ENCODE data around the gene CCDC142.

Gene CCDC142

DNA sequence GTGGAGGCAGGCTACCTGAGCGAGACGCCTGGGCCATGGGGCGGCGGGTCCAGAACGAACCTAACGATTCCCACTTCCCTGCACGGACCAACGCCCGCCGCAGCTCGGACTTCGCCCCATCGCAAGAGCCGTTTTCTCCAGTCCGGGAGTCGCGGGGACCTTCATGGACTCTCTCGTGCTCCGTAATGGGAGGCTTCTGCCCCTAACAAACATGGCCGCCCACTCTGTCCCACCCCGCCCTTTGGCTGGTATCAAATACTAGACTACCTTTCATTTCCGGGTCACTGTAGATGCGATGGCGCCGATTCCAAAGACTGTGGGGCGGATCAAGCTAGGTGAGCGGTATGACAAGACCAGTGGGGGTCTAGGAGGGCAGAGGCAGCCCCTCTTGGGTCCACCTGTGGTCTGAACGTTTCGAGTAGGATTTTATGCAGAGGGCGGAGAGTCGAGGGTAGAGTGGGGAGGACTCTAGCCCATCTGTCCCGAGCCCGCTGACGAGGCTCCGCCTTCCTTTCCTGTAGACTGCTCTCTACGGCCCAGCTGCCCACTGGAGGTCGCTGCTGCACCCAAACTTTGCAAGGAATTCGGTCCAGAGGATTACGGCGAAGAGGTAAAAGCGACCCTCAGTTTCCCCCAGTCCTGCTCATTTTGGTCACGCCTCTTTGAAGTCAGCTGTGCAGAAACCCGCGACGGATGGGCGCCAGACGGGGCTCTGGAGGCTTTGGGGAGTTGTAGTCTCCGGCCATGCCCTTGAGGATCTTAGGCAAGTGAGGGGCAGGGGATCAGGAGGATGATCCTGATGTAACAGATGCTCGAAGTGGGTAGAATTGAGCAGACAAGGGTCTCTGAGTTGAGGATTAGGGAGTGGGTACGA lies at the start of gene CCDC142, which contains the start of gene TTC31:
CCDC142 (minus strand) TSS at position 198 of the 874 bp plus-strand sequence; CDS start at position 37, 161 bp downstream.
TTC31 (plus strand) TSS at position 281 of the 874 bp plus-strand sequence; CDS start at position 296, 15 bp downstream.
- peak within 1 kb of the TSS; percentile 86 to 96 for H3K27ac ChIP-seq
- H3K4me3 ChIP-seq: peak within 1 kb of the TSS; percentile 80
- TF ChIP-seq, protein P1, sequence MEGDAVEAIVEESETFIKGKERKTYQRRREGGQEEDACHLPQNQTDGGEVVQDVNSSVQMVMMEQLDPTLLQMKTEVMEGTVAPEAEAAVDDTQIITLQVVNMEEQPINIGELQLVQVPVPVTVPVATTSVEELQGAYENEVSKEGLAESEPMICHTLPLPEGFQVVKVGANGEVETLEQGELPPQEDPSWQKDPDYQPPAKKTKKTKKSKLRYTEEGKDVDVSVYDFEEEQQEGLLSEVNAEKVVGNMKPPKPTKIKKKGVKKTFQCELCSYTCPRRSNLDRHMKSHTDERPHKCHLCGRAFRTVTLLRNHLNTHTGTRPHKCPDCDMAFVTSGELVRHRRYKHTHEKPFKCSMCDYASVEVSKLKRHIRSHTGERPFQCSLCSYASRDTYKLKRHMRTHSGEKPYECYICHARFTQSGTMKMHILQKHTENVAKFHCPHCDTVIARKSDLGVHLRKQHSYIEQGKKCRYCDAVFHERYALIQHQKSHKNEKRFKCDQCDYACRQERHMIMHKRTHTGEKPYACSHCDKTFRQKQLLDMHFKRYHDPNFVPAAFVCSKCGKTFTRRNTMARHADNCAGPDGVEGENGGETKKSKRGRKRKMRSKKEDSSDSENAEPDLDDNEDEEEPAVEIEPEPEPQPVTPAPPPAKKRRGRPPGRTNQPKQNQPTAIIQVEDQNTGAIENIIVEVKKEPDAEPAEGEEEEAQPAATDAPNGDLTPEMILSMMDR (IDR thresholded peaks at IDR 0.05): peak; percentile 77
- DNase-seq (ENCODE audit: low spot score): peak; percentile 97

DNA sequence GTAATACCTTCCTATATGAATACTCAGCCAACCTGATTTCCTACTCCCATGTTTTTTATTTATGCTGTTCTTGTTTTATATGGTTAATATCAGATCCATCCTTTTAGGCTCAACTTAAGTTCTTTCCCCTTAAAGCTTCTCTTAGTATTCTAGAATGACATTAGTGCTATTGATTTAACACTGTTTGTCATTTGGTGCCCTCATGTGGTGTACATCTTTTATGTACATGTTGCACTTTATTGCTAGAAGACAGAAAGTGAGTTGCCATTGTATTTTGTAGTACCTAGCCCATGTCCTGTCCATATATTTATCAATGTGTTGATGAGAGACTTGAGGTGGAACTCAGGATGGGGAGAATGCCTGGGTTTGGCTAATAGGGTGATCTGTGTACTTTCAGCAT lies 49.4 kb upstream of the CCDC142 start:
- no peak overlapping the region for H3K27ac ChIP-seq
- H3K4me3 ChIP-seq: no peak overlapping the region
- no peak for DNase-seq (ENCODE audit: low spot score)

GRCh38 chr2:74531666-74532065 lies 48.9 kb upstream of the CCDC142 start:
- DNase-seq (ENCODE audit: low spot score): no peak
- TF ChIP-seq, protein P1 (IDR thresholded peaks at IDR 0.05): no peak
- Histone ChIP-seq H3K27ac (peak overlapping the region in 1 of 2 donors; percentile 24), H3K4me3 (no peak overlapping the region)

More for the DNA sequence above, 49.4 kb upstream of the CCDC142 start:
- TF ChIP-seq, protein P1 (IDR thresholded peaks at IDR 0.05): no peak

DNA sequence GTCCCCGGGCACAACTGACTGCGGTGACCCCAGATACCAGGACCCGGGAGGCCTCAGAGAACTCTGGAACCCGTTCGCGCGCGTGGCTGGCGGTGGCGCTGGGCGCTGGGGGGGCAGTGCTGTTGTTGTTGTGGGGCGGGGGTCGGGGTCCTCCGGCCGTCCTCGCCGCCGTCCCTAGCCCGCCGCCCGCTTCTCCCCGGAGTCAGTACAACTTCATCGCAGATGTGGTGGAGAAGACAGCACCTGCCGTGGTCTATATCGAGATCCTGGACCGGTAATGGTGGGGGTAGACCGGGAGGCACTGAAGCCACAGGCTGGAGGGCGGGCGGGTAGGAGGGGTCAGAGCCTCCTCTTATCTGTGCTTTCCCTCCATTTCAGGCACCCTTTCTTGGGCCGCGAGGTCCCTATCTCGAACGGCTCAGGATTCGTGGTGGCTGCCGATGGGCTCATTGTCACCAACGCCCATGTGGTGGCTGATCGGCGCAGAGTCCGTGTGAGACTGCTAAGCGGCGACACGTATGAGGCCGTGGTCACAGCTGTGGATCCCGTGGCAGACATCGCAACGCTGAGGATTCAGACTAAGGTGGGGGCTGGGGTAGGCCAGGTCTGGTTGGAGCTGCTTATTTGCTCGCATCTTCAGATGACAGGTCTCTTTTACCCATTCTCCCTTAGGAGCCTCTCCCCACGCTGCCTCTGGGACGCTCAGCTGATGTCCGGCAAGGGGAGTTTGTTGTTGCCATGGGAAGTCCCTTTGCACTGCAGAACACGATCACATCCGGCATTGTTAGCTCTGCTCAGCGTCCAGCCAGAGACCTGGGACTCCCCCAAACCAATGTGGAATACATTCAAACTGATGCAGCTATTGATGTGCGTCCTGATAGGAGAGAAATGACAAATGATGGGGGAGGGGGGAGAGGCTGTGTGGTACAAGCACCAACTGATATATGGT lies 47.7 kb upstream of the CCDC142 start:
- H3K27ac ChIP-seq: peak overlapping the region; percentile 83 to 92
- TF ChIP-seq, protein P1 (IDR thresholded peaks at IDR 0.05): no peak
- no peak for DNase-seq (ENCODE audit: low spot score)
- H3K4me3 ChIP-seq: peak overlapping the region; percentile 94

DNA sequence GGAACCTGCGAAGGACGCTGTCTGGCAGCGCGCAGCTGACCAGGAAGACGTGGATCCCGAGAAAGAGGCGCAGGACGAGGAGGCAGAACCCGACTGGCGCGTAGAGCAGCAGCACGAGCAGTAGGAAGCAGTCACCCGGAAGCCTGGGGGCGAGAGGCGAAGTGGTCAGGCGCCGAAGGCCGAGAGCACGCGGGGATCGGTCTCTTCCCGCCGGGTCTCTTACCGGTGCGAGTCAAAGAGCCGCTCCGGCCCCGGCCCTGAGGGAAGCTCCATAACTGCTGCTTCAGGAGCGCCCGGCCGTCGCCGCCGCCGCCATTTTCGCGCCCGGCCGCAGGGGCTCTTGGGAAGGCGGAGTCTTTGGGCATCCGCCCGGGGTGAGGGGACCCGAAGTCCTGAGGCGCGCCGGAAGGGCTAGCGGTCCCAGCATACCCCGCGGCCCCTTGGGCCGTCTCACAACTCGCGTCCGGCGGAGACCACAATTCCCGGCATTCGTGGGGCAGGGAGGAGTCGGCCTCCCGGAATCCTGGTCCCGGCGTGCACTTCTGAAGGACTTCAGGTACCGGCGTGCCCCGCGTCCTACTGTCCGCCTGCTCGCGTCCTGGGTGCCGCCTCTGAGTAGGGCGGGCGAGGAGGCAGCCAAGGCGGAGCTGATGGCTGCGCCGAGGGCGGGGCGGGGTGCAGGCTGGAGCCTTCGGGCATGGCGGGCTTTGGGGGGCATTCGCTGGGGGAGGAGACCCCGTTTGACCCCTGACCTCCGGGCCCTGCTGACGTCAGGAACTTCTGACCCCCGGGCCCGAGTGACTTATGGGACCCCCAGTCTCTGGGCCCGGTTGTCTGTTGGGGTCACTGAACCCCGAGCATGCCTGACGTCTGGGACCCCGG lies 46.8 kb upstream of the CCDC142 start, which contains the start of the genes AUP1 and HTRA2:
AUP1 (minus strand) TSS at position 350 of the 882 bp plus-strand sequence; CDS start at position 273, 77 bp downstream.
HTRA2 (plus strand) TSS at position 577 of the 882 bp plus-strand sequence; CDS start at position 651, 74 bp downstream.
- DNase-seq (ENCODE audit: low spot score): peak; percentile 100
- Histone ChIP-seq H3K27ac (peak within 1 kb of the TSS; percentile 83 to 92), H3K4me3 (peak within 1 kb of the TSS; percentile 94)
- TF ChIP-seq, protein P1 (IDR thresholded peaks at IDR 0.05): no peak
